HG02642 (cell line): ENCODE results near the gene GRM2.

Experiments
- ATAC-seq: cut with Tn5 transposase; IDR thresholded peaks from one replicate; pipeline ENCODE4 v1.9.1; 2021; ENCODE audit warnings: mild to moderate bottlenecking; ENCODE audit not compliant: unreplicated experiment, poor library complexity

GRM2 gene

GRCh38 chr3:51679777-51680176, 27.1 kb upstream of the GRM2 start:
- no peak for ATAC-seq

- ATAC-seq = no peak
These were observed 26.7 kb upstream of the GRM2 start for GRCh38 chr3:51680196-51680595.

- no peak for ATAC-seq
These were observed 26.1 kb upstream of the GRM2 start for GRCh38 chr3:51680663-51681230.

GRCh38 chr3:51681453-51681852, 25.4 kb upstream of the GRM2 start:
- ATAC-seq = peak; percentile 28

- peak; percentile 81 for ATAC-seq
These were observed 24.8 kb upstream of the GRM2 start for GRCh38 chr3:51682079-51682478.

- ATAC-seq = no peak
These were observed 24.3 kb upstream of the GRM2 start for GRCh38 chr3:51682526-51682925.

- ATAC-seq = no peak
These were observed 23.3 kb upstream of the GRM2 start for GRCh38 chr3:51683566-51683965.

GRCh38 chr3:51684971-51685751, 21.7 kb upstream of the GRM2 start:
- no peak for ATAC-seq

GRCh38 chr3:51686056-51686455, 20.8 kb upstream of the GRM2 start:
- ATAC-seq = no peak

GRCh38 chr3:51686512-51687215, 20.2 kb upstream of the GRM2 start:
- ATAC-seq = peak; percentile 52

- no peak for ATAC-seq
These were observed 19.2 kb upstream of the GRM2 start for GRCh38 chr3:51687431-51688205.

- no peak for ATAC-seq
These were observed 18.7 kb upstream of the GRM2 start for GRCh38 chr3:51688206-51688600.

- no peak for ATAC-seq
These were observed 15.8 kb upstream of the GRM2 start for GRCh38 chr3:51691021-51691420.

GRCh38 chr3:51691949-51692348, 14.9 kb upstream of the GRM2 start:
- no peak for ATAC-seq

- ATAC-seq = no peak
These were observed 13.9 kb upstream of the GRM2 start for GRCh38 chr3:51692980-51693395.

GRCh38 chr3:51696954-51697353, 9.9 kb upstream of the GRM2 start:
- no peak for ATAC-seq

- ATAC-seq = no peak
These were observed 8.7 kb upstream of the GRM2 start for GRCh38 chr3:51698209-51698608.

- ATAC-seq = no peak
These were observed 6.5 kb upstream of the GRM2 start for GRCh38 chr3:51700403-51700802.

- ATAC-seq = no peak
These were observed 4.7 kb upstream of the GRM2 start for GRCh38 chr3:51702156-51702555.

GRCh38 chr3:51703068-51703760, 3.7 kb upstream of the GRM2 start:
- no peak for ATAC-seq
